Upper lobe of left lung (tissue), 4 donors: ENCODE measurements around the gene DENND1A.

ENCODE experiments used
- CTCF ChIP-seq, 6 experiments: fragments of 450-650 bp in 4 of 6; fragments of 200-600 bp in 2 of 6; sonication (generic) in 2 of 6; IDR thresholded peaks; one replicate each; pipeline ENCODE4 v1.5.1; 2016 to 2019; ENCODE audit warnings: antibody characterized with exemption in 6 of 6
- EP300 ChIP-seq, 4 donors: sonication (generic); formaldehyde crosslinking; IDR thresholded peaks; one replicate each; pipeline ENCODE4 v1.5.1; 2017; ENCODE audit warnings: antibody characterized with exemption in 4 of 4, control low read depth in 2 of 4
- POLR2A ChIP-seq, 4 donors: fragments of 450-650 bp; IDR thresholded peaks; one replicate each; pipeline ENCODE4 v1.5.1; 2016 to 2017; ENCODE audit warnings: antibody characterized with exemption in 4 of 4, mild to moderate bottlenecking in 2 of 4
- POLR2AphosphoS5 ChIP-seq, 2 donors: sonication (generic); formaldehyde crosslinking; IDR thresholded peaks; one replicate each; pipeline ENCODE4 v1.5.1; 2017; ENCODE audit warnings: antibody characterized with exemption in 2 of 2

- TF ChIP-seq CTCF (IDR thresholded peaks at IDR 0.05), result no peak
- TF ChIP-seq POLR2AphosphoS5 (IDR thresholded peaks at IDR 0.05), result no peak
- no peak for TF ChIP-seq EP300 (IDR thresholded peaks at IDR 0.05)
- no peak for TF ChIP-seq POLR2A (IDR thresholded peaks at IDR 0.05)
Observed at GRCh38 chr9:123676869-123677268, 253.1 kb downstream of the DENND1A start.
